Measurements from ENCODE around the gene GRIK3.

Gene GRIK3

GRCh38 chr1:36859926-36860325 is 174.4 kb downstream of the GRIK3 start (continued):
- no peak for TF ChIP-seq ZNF23 (tag by site-specific recombination; IDR thresholded peaks at IDR 0.05; ENCODE audit: borderline replicate concordance)
- TF ChIP-seq ZNF501 (tag by site-specific recombination; IDR thresholded peaks at IDR 0.05): no peak

- H3K27ac ChIP-seq (ENCODE audit: extremely low read depth, low read depth, low read length): no peak overlapping the region
- ChIA-PET POLR2A (no interaction called here), CTCF (no interaction called here)
- H3K4me3 ChIP-seq (ENCODE audit: low read depth, low read length): no peak overlapping the region
- TF ChIP-seq SP3 (tag by site-specific recombination; IDR thresholded peaks at IDR 0.05) (no peak), REST (tag by site-specific recombination; IDR thresholded peaks at IDR 0.05) (no peak), ZNF830 (tag by site-specific recombination; IDR thresholded peaks at IDR 0.05; ENCODE audit: low read depth) (no peak)
- H3K4me1 ChIP-seq (ENCODE audit: control insufficient read depth, insufficient read depth, low read length): no peaks in the 10 kb centered on the region
- no peaks in the 10 kb centered on the region for H3K36me3 ChIP-seq (ENCODE audit: control insufficient read depth in 2 of 2, insufficient read depth in 1 of 2, low read length in 2 of 2)
- H3K9me3 ChIP-seq (ENCODE audit: control insufficient read depth, insufficient read depth, low read depth, low read length): no peaks in the 10 kb centered on the region
These were observed 175.3 kb downstream of the GRIK3 start for GRCh38 chr1:36858981-36859380.

GRCh38 chr1:36858553-36858952 is 175.8 kb downstream of the GRIK3 start:
- Histone ChIP-seq H3K9me3 (ENCODE audit: control insufficient read depth, insufficient read depth, low read depth, low read length) (no peaks in the 10 kb centered on the region), H3K4me1 (ENCODE audit: control insufficient read depth, insufficient read depth, low read length) (no peaks in the 10 kb centered on the region), H3K4me3 (ENCODE audit: low read depth, low read length) (no peak overlapping the region), H3K36me3 (ENCODE audit: control insufficient read depth in 2 of 2, insufficient read depth in 1 of 2, low read length in 2 of 2) (no peaks in the 10 kb centered on the region), H3K27ac (ENCODE audit: extremely low read depth, low read depth, low read length) (no peak overlapping the region)
- POLR2A ChIA-PET: no interaction called here
- CTCF ChIA-PET: no interaction called here
- TF ChIP-seq, protein P1, sequence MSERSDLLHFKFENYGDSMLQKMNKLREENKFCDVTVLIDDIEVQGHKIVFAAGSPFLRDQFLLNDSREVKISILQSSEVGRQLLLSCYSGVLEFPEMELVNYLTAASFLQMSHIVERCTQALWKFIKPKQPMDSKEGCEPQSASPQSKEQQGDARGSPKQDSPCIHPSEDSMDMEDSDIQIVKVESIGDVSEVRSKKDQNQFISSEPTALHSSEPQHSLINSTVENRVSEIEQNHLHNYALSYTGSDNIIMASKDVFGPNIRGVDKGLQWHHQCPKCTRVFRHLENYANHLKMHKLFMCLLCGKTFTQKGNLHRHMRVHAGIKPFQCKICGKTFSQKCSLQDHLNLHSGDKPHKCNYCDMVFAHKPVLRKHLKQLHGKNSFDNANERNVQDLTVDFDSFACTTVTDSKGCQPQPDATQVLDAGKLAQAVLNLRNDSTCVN (tag by site-specific recombination; optimal IDR thresholded peaks at IDR 0.05): no peak
- TF ChIP-seq ZNF404 (tag by site-specific recombination; IDR thresholded peaks at IDR 0.05) (no peak), ZNF837 (tag by site-specific recombination; IDR thresholded peaks at IDR 0.05) (no peak), ZNF521 (tag by site-specific recombination; IDR thresholded peaks at IDR 0.05) (no peak), ZNF558 (tag by site-specific recombination; IDR thresholded peaks at IDR 0.05) (no peak), FEZF1 (tag by site-specific recombination; IDR thresholded peaks at IDR 0.05) (no peak), ZNF221 (tag by site-specific recombination; IDR thresholded peaks at IDR 0.05; ENCODE audit: borderline replicate concordance) (no peak), TRIM28 (IDR thresholded peaks at IDR 0.05; ENCODE audit: borderline replicate concordance, low read length) (no peak), ZBTB8A (tag by site-specific recombination; IDR thresholded peaks at IDR 0.05) (no peak), ZNF112 (tag by site-specific recombination; IDR thresholded peaks at IDR 0.05) (no peak), ZNF423 (tag by site-specific recombination; IDR thresholded peaks at IDR 0.05) (no peak)
- TF ChIP-seq, protein P2, sequence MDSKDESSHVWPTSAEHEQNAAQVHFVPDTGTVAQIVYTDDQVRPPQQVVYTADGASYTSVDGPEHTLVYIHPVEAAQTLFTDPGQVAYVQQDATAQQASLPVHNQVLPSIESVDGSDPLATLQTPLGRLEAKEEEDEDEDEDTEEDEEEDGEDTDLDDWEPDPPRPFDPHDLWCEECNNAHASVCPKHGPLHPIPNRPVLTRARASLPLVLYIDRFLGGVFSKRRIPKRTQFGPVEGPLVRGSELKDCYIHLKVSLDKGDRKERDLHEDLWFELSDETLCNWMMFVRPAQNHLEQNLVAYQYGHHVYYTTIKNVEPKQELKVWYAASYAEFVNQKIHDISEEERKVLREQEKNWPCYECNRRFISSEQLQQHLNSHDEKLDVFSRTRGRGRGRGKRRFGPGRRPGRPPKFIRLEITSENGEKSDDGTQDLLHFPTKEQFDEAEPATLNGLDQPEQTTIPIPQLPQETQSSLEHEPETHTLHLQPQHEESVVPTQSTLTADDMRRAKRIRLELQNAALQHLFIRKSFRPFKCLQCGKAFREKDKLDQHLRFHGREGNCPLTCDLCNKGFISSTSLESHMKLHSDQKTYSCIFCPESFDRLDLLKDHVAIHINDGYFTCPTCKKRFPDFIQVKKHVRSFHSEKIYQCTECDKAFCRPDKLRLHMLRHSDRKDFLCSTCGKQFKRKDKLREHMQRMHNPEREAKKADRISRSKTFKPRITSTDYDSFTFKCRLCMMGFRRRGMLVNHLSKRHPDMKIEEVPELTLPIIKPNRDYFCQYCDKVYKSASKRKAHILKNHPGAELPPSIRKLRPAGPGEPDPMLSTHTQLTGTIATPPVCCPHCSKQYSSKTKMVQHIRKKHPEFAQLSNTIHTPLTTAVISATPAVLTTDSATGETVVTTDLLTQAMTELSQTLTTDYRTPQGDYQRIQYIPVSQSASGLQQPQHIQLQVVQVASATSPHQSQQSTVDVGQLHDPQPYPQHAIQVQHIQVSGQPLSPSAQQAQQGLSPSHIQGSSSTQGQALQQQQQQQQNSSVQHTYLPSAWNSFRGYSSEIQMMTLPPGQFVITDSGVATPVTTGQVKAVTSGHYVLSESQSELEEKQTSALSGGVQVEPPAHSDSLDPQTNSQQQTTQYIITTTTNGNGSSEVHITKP (tag by site-specific recombination; IDR thresholded peaks at IDR 0.05): no peak
- TF ChIP-seq, protein P3, sequence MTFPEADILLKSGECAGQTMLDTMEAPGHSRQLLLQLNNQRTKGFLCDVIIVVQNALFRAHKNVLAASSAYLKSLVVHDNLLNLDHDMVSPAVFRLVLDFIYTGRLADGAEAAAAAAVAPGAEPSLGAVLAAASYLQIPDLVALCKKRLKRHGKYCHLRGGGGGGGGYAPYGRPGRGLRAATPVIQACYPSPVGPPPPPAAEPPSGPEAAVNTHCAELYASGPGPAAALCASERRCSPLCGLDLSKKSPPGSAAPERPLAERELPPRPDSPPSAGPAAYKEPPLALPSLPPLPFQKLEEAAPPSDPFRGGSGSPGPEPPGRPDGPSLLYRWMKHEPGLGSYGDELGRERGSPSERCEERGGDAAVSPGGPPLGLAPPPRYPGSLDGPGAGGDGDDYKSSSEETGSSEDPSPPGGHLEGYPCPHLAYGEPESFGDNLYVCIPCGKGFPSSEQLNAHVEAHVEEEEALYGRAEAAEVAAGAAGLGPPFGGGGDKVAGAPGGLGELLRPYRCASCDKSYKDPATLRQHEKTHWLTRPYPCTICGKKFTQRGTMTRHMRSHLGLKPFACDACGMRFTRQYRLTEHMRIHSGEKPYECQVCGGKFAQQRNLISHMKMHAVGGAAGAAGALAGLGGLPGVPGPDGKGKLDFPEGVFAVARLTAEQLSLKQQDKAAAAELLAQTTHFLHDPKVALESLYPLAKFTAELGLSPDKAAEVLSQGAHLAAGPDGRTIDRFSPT (tag by site-specific recombination; IDR thresholded peaks at IDR 0.05): no peak
